GM12878 (cell line): ENCODE measurements around the gene TMEM144. TPM values are rescaled to one million over a fixed set of nuclear protein-coding genes. Genes with fewer than 3 reads are reported as not detected.

Experiments used
- ATAC-seq: fragments of 200-7000 bp; cut with Tn5 transposase; 3 replicates; pipeline ENCODE4 v1.9.1; 2020; ENCODE audit warnings: mild to moderate bottlenecking, moderate library complexity
- BruUV-seq: library from RNA; stranded (reverse); fragments of 400-500 nt; replicated peaks from 2 replicates; lab custom pipeline; 2021; lab: Mats Ljungman, UMichigan
- CTCF ChIA-PET: fragments of 300-600 bp; sonication (Branson Sonifier 250); formaldehyde crosslinking; extraction: SDS; loops from one replicate; lab custom pipeline; 2021; ENCODE audit warnings: inconsistent platforms; lab: Yijun Ruan, JAX
- POLR2A ChIA-PET: fragments of 350-600 bp; formaldehyde crosslinking; extraction: SDS; loops from one replicate; lab custom pipeline; 2021; ENCODE audit warnings: inconsistent platforms; lab: Charles Lee
- RAD21 ChIA-PET: fragments of 300-600 bp; sonication (Branson Sonifier 250); formaldehyde crosslinking; loops from one replicate; lab custom pipeline; 2023; ENCODE audit warnings: antibody characterized with exemption; ENCODE audit not compliant: unreplicated experiment; lab: Charles Lee
- SMC1A ChIA-PET: fragments of 300-600 bp; sonication (Branson Sonifier 250); formaldehyde crosslinking; loops from one replicate; lab custom pipeline; 2023; ENCODE audit not compliant: unreplicated experiment, uncharacterized antibody; lab: Charles Lee
- DNase-seq: peaks from one replicate; pipeline ENCODE4 v3.0.0-alpha.2; 2011; ENCODE audit warnings: low read depth, low spot score
- FAIRE-seq: peaks from 3 replicates; lab custom pipeline; 2011; peaks lifted over from hg19 to GRCh38; lab: Jason Lieb, UNC
- H2AFZ ChIP-seq: 2 replicates; pipeline ENCODE4 v1.6.0; 2011; ENCODE audit warnings: low read depth, low read length, control low read depth; ENCODE audit not compliant: control insufficient read depth
- H3K27ac ChIP-seq: 2 replicates; pipeline ENCODE4 v1.5.1; 2011; ENCODE audit warnings: control low read depth; ENCODE audit not compliant: control insufficient read depth, insufficient read depth
- H3K27me3 ChIP-seq, 2 experiments: replicated peaks in 1 of 2; 2 replicates each; pipeline versions ENCODE4 v1.6.0 to v1.6.1; 2011; ENCODE audit warnings: low read length in 1 of 2; ENCODE audit not compliant: control insufficient read depth in 2 of 2, insufficient read depth in 2 of 2
- H3K36me3 ChIP-seq, 2 experiments: 2 replicates each; pipeline ENCODE4 v1.5.1; 2011; ENCODE audit warnings: low read length in 1 of 2; ENCODE audit not compliant: control insufficient read depth in 2 of 2, insufficient read depth in 2 of 2
- H3K4me1 ChIP-seq: 2 replicates; pipeline ENCODE4 v1.6.1; 2011; ENCODE audit warnings: mild to moderate bottlenecking, low read length, moderate library complexity, mixed read lengths; ENCODE audit not compliant: control insufficient read depth, insufficient read depth
- H3K4me2 ChIP-seq: 2 replicates; pipeline ENCODE4 v1.6.0; 2011; ENCODE audit warnings: control low read depth; ENCODE audit not compliant: control insufficient read depth, insufficient read depth
- H3K4me3 ChIP-seq: fragments of 200-600 bp; sonication (generic); 2 replicates; pipeline ENCODE4 v1.5.1; 2016
- H3K79me2 ChIP-seq: 2 replicates; pipeline ENCODE4 v1.6.0; 2011; ENCODE audit warnings: low read length; ENCODE audit not compliant: control insufficient read depth, insufficient read depth
- H3K9ac ChIP-seq: 2 replicates; pipeline ENCODE4 v1.8.0; 2011; ENCODE audit warnings: low read length, control low read depth, mixed read lengths; ENCODE audit not compliant: control insufficient read depth, insufficient read depth
- H3K9me3 ChIP-seq: replicated peaks from 3 replicates; pipeline ENCODE4 v1.5.1; 2011; ENCODE audit warnings: mild to moderate bottlenecking, low read length; ENCODE audit not compliant: control insufficient read depth, insufficient read depth
- H4K20me1 ChIP-seq: 2 replicates; pipeline ENCODE4 v1.6.0; 2011; ENCODE audit not compliant: control insufficient read depth, insufficient read depth
- CREM ChIP-seq: IDR thresholded peaks from 2 replicates; pipeline ENCODE4 v1.6.1; 2014; ENCODE audit warnings: antibody characterized with exemption, low read depth
- CUX1 ChIP-seq: IDR thresholded peaks from 2 replicates; pipeline ENCODE4 v1.6.1; 2012; ENCODE audit warnings: improper control_type of control experiment, low read depth, low read length; ENCODE audit not compliant: insufficient replicate concordance
- EED ChIP-seq: sonication (generic); IDR thresholded peaks from 2 replicates; pipeline ENCODE4 v1.6.1; 2016; ENCODE audit warnings: antibody characterized with exemption, low read depth
- IRF4 ChIP-seq: IDR thresholded peaks from 2 replicates; pipeline ENCODE4 v1.6.1; 2011; ENCODE audit warnings: low read depth, low read length
- KDM1A ChIP-seq: fragments of 200-600 bp; sonication (generic); IDR thresholded peaks from 2 replicates; pipeline ENCODE4 v1.6.1; 2016; ENCODE audit warnings: borderline replicate concordance
- LARP7 ChIP-seq: fragments of 450-650 bp; IDR thresholded peaks from 2 replicates; pipeline ENCODE4 v1.6.1; 2017; ENCODE audit warnings: mild to moderate bottlenecking
- MTA3 ChIP-seq: IDR thresholded peaks from 2 replicates; pipeline ENCODE4 v1.6.1; 2012; ENCODE audit warnings: low read length, inconsistent platforms, borderline replicate concordance
- MXI1 ChIP-seq: fragments of 150-350 bp; IDR thresholded peaks from 2 replicates; pipeline ENCODE4 v1.6.1; 2011; ENCODE audit warnings: low read depth, mild to moderate bottlenecking, inconsistent platforms, low read length, improper control_type of control experiment
- RAD51 ChIP-seq: fragments of 450-650 bp; IDR thresholded peaks from 2 replicates; pipeline ENCODE4 v1.6.1; 2016; ENCODE audit warnings: moderate library complexity, mild to moderate bottlenecking, inconsistent platforms
- RBBP5 ChIP-seq: fragments of 200-600 bp; sonication (generic); conservative IDR thresholded peaks from 2 replicates; pipeline ENCODE4 v1.6.1; 2016
- RCOR1 ChIP-seq: conservative IDR thresholded peaks from 2 replicates; pipeline ENCODE4 v1.6.1; 2012; ENCODE audit warnings: low read depth, low read length, improper control_type of control experiment
- WRNIP1 ChIP-seq: IDR thresholded peaks from 2 replicates; pipeline ENCODE4 v1.6.1; 2011; ENCODE audit warnings: low read depth, low read length, improper control_type of control experiment, borderline replicate concordance
- ZBTB4 ChIP-seq: fragments of 450-650 bp; formaldehyde crosslinking; IDR thresholded peaks from 2 replicates; pipeline ENCODE4 v1.4.0; 2022; ENCODE audit warnings: mild to moderate bottlenecking, moderate library complexity
- WGBS: methylation state at CpG from one replicate; pipeline ENCODE4 v1.1.6; 2016; ENCODE audit warnings: low lambda C conversion rate; ENCODE audit not compliant: insufficient replicate concordance, insufficient coverage; ENCODE audit errors: missing lambda C conversion rate; 5-methylcytosine and 5-hydroxymethylcytosine counted together
- in situ Hi-C: fragments of 300-500 bp; cut with MboI; formaldehyde crosslinking; loops from 9 replicates; pipeline ENCODE4 v1.14.3; 2018; ENCODE audit warnings: mixed read lengths
- intact Hi-C: fragments of 100-400 bp; cut with micrococcal nuclease; formaldehyde crosslinking; loops from one replicate; pipeline ENCODE4 v1.14.2; 2022; ENCODE audit not compliant: unreplicated experiment
- polyA plus RNA-seq, 11 experiments: library from polyadenylated mRNA; depleted of rRNA in 4 of 11; unstranded in 6 of 11; stranded (reverse) in 5 of 11; fragments of >200 nt; fragmentation: Nextera tagmentation in 4 of 11; fragmentation: Illumina TruSeq in 1 of 11; extraction: Ambion mirVana in 4 of 11; extraction: Trizol in 1 of 11; gene quantifications; 1 replicate in 1 of 11; 2 replicates in 10 of 11; pipeline versions ENCODE4 v1.2.1 to v1.2.3, GENCODE V29; 2011 to 2016; ENCODE audit warnings: inconsistent platforms in 2 of 11, missing spikeins in 2 of 11, low read depth in 1 of 11
- total RNA-seq, 4 experiments: library from RNA; depleted of rRNA in 3 of 4; stranded (reverse); fragments of >200 nt in 3 of 4; fragmentation: Illumina TruSeq in 1 of 4; extraction: Trizol in 1 of 4; gene quantifications; 2 replicates each; pipeline versions ENCODE4 v1.2.1 to v1.2.3, GENCODE V29; 2013 to 2021
- TF ChIP-seq, protein P1 (sequence below): fragments of 450-650 bp; IDR thresholded peaks from 2 replicates; pipeline ENCODE4 v1.6.1; 2014; ENCODE audit warnings: mild to moderate bottlenecking

The TMEM144 gene
- total and polyA plus RNA-seq, 10 of the 15 experiments (the other 5 are each of a cell fraction or from before 2014, with no cell fraction given): 0.08 to 1.8 (median 1.4) TPM

DNA sequence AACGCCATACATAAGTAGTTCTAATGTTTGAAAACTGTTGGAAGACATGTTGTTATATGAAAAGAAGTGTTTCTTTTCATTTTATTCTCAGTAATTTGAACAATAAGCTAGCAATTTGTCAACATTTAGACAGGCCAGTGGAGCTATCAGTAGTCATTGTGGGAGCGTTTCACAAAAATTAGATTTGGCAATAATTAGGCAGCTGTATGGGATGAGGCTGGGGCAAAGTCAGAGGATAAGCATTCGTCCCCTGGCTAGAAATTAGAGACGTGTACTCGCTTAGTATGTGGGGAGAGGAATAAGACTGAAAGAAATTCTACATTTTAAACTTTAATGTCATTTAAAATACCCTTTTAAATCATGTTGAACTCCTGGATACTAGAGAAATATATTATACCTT, 70.6 kb downstream of the TMEM144 start (continued):
- no peak for TF ChIP-seq ZBTB4
- no peak for TF ChIP-seq CREM
- TF ChIP-seq WRNIP1: no peak
- TF ChIP-seq LARP7: no peak

DNA sequence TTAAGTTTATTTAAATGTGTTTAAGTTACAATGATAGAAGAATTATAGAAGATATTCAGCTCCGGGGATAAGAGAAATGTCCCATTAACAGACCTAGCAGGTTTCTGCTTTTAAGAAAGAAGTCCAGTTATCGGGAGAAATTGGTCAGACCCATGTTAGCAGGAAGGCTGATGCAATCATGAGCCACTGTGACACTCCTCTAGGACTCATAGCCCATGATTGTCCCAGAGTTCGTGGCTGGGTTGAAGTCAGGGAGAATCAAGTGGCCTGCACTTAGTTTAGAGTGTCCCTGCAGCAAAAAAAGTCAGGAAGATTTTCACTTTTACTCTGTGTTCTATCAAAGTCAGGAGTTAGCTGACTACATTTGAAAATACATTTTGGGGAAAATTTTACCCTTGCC, 72.0 kb downstream of the TMEM144 start:
- intact Hi-C loops: no loop called here
- no peak overlapping the region for H3K4me2 ChIP-seq
- ChIA-PET CTCF (no interaction called here), SMC1A (no interaction called here), RAD21 (no interaction called here), POLR2A (no interaction called here)
- H3K4me3 ChIP-seq: no peak overlapping the region
- ATAC-seq (no peak), DNase-seq (no peak), FAIRE-seq (no peak)
- no peaks in the 10 kb centered on the region for H4K20me1 ChIP-seq
- H3K27ac ChIP-seq: no peak overlapping the region
- H3K27me3 ChIP-seq: no peaks in the 10 kb centered on the region
- in situ Hi-C loops: no loop called here
- H3K4me1 ChIP-seq: no peaks in the 10 kb centered on the region
- no peaks in the 10 kb centered on the region for H3K79me2 ChIP-seq
- no TSS peak for BruUV-seq
- 10% methylated on average over 3 of the region's 3 CpGs for WGBS
- no peaks in the 10 kb centered on the region for H3K36me3 ChIP-seq
- H2AFZ ChIP-seq: no peak overlapping the region
- no peaks in the 10 kb centered on the region for H3K9me3 ChIP-seq
- no peak overlapping the region for H3K9ac ChIP-seq
- no peak for TF ChIP-seq RBBP5
- TF ChIP-seq MTA3: no peak
- TF ChIP-seq MXI1: no peak
- no peak for TF ChIP-seq KDM1A
- no peak for TF ChIP-seq CUX1
- no peak for TF ChIP-seq RCOR1
- TF ChIP-seq, protein P1, sequence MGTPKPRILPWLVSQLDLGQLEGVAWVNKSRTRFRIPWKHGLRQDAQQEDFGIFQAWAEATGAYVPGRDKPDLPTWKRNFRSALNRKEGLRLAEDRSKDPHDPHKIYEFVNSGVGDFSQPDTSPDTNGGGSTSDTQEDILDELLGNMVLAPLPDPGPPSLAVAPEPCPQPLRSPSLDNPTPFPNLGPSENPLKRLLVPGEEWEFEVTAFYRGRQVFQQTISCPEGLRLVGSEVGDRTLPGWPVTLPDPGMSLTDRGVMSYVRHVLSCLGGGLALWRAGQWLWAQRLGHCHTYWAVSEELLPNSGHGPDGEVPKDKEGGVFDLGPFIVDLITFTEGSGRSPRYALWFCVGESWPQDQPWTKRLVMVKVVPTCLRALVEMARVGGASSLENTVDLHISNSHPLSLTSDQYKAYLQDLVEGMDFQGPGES: no peak
- TF ChIP-seq RAD51: no peak
- TF ChIP-seq IRF4: no peak
- TF ChIP-seq EED: no peak
